NOMO-1 (cell line): ENCODE results near the gene LIPH.

Experiments used
- DNase-seq, 2 experiments: peaks; one replicate each; lab custom pipeline; 2025; ENCODE audit not compliant: unreplicated experiment in 2 of 2; lab: John Stamatoyannopoulos, UW

Gene LIPH

GRCh38 chr3:185549122-185549521, 3.3 kb downstream of the LIPH start:
- DNase-seq: no peak

GRCh38 chr3:185540695-185541094, 11.7 kb downstream of the LIPH start:
- DNase-seq: no peak

- no peak for DNase-seq
Measured at GRCh38 chr3:185539934-185540333, 12.5 kb downstream of the LIPH start.

GRCh38 chr3:185537369-185537970, 14.9 kb downstream of the LIPH start:
- peak; percentile 98 to 100 for DNase-seq

GRCh38 chr3:185534511-185534910, 17.9 kb downstream of the LIPH start:
- DNase-seq: no peak

- no peak for DNase-seq
Measured at GRCh38 chr3:185532901-185533300, 19.5 kb downstream of the LIPH start.

GRCh38 chr3:185530856-185531255, 21.5 kb downstream of the LIPH start:
- no peak for DNase-seq

GRCh38 chr3:185528532-185528931, 23.9 kb downstream of the LIPH start:
- DNase-seq: no peak

GRCh38 chr3:185527364-185527763, 25.0 kb downstream of the LIPH start:
- no peak for DNase-seq

GRCh38 chr3:185526349-185526951, 25.9 kb downstream of the LIPH start:
- no peak for DNase-seq

- no peak for DNase-seq
Measured at GRCh38 chr3:185521349-185522138, 30.8 kb downstream of the LIPH start.

GRCh38 chr3:185519021-185519420, 33.4 kb downstream of the LIPH start:
- no peak for DNase-seq

- no peak for DNase-seq
Measured at GRCh38 chr3:185517387-185518130, 34.8 kb downstream of the LIPH start.

GRCh38 chr3:185511711-185512110, 40.7 kb downstream of the LIPH start:
- no peak for DNase-seq

GRCh38 chr3:185508335-185508991, 43.9 kb downstream of the LIPH start:
- no peak for DNase-seq

GRCh38 chr3:185507883-185508282, 44.5 kb downstream of the LIPH start:
- no peak for DNase-seq

- no peak for DNase-seq
Measured at GRCh38 chr3:185504636-185505035, 47.8 kb downstream of the LIPH start.

GRCh38 chr3:185503521-185503920, 48.9 kb downstream of the LIPH start:
- DNase-seq: no peak

GRCh38 chr3:185502987-185503386, 49.4 kb downstream of the LIPH start:
- DNase-seq: no peak

- DNase-seq: peak; percentile 88 to 98
Measured at GRCh38 chr3:185498503-185499396, 53.6 kb downstream of the LIPH start, which contains the start of gene TMEM41A. TSS of gene TMEM41A (minus strand) at chr3:185499035. CDS start at chr3:185498961, 74 bp downstream.
